ENCODE measurements around the gene PARD3B.

DNA sequence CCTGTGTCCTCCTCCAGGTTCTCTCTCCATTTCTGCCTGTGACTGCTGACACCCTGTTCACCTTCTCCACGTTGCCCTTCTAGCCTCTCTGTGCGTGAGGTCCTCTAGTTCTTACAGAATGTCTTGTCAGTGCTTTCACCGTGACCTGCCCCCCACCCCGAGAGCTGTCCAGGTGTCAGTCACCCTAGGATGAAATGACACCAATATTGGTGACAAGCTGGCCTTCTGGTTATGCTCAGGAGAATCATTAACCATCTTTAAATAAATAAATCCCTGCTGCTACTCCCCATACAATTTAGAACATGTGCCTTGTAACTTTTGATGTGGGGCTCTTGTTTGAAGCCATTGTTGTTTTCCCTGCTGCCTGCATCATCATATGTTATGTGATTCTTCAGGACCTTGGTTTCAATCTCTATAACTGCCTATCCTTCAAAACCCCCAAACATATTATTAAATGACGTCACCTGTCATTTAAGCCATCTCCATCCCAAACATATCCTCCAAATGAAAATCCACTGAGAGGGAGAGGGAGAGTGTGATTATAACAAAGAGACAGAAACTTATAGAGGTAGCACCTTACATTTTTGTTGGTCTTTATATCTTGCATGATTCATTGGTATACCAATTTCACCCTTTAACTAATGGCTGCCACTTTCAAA lies 496.3 kb downstream of the PARD3B start:
- TF ChIP-seq CTCF (IDR thresholded peaks at IDR 0.05) (no peak), POLR2A (IDR thresholded peaks at IDR 0.05) (no peak)
